Hindlimb muscle (tissue), 1 donor: ENCODE results near the gene DGCR6. TPM values are rescaled to one million over a fixed set of nuclear protein-coding genes. Genes with fewer than 3 reads are reported as not detected.
"Not testable (repeated sequence)": the region's sequence is repeated elsewhere in the genome, so short reads cannot be mapped to it uniquely, and the experiment has no call there.

ENCODE experiments used
- DNase-seq: peaks from one replicate; pipeline ENCODE4 v3.0.0-alpha.2; 2013
- polyA plus RNA-seq: library from polyadenylated mRNA; unstranded; fragments of 120-200 nt; gene quantifications from one replicate; pipeline ENCODE4 v1.2.1, GENCODE V29; 2013; ENCODE audit not compliant: insufficient read length

The DGCR6 gene
- 63.4 TPM for polyA plus RNA-seq

GRCh38 chr22:18905540-18906409 lies at the start of gene DGCR6:
Gene DGCR6, plus strand, starts transcription at chr22:18906320. Its CDS starts 55 bp downstream, at chr22:18906375.
- no peak for DNase-seq

- not testable (repeated sequence) for DNase-seq
Observed at GRCh38 chr22:18859314-18859713, 46.8 kb upstream of the DGCR6 start.

GRCh38 chr22:18881260-18881659 lies 24.9 kb upstream of the DGCR6 start:
- not testable (repeated sequence) for DNase-seq

- DNase-seq, result not testable (repeated sequence)
Observed at GRCh38 chr22:18884465-18884864, 21.7 kb upstream of the DGCR6 start.

GRCh38 chr22:18888115-18888514 lies 18.0 kb upstream of the DGCR6 start:
- DNase-seq, result no peak

- DNase-seq, result not testable (repeated sequence)
Observed at GRCh38 chr22:18890510-18891192, 15.5 kb upstream of the DGCR6 start.

- not testable (repeated sequence) for DNase-seq
Observed at GRCh38 chr22:18893775-18894174, 12.3 kb upstream of the DGCR6 start.

GRCh38 chr22:18896037-18896657 lies 10.0 kb upstream of the DGCR6 start:
- not testable (repeated sequence) for DNase-seq

GRCh38 chr22:18906410-18906745 lies 258 bp downstream of the DGCR6 start:
- not testable (repeated sequence) for DNase-seq

- DNase-seq, result no peak
Observed at GRCh38 chr22:18906896-18907295, 776 bp downstream of the DGCR6 start.

GRCh38 chr22:18909556-18909955 lies 3.4 kb downstream of the DGCR6 start:
- no peak for DNase-seq

- DNase-seq, result not testable (repeated sequence)
Observed at GRCh38 chr22:18911535-18911934, 5.4 kb downstream of the DGCR6 start.

- DNase-seq, result not testable (repeated sequence)
Observed at GRCh38 chr22:18912264-18912946, 6.3 kb downstream of the DGCR6 start.

- DNase-seq, result not testable (repeated sequence)
Observed at GRCh38 chr22:18914558-18914957, 8.4 kb downstream of the DGCR6 start.

GRCh38 chr22:18915550-18915949 lies 9.4 kb downstream of the DGCR6 start:
- DNase-seq, result not testable (repeated sequence)

- not testable (repeated sequence) for DNase-seq
Observed at GRCh38 chr22:18917818-18918217, 11.7 kb downstream of the DGCR6 start.

GRCh38 chr22:18920257-18920902 lies 14.3 kb downstream of the DGCR6 start:
- not testable (repeated sequence) for DNase-seq

- DNase-seq, result no peak
Observed at GRCh38 chr22:18925368-18926064, 19.4 kb downstream of the DGCR6 start.

GRCh38 chr22:18927020-18927419 lies 20.9 kb downstream of the DGCR6 start:
- no peak for DNase-seq

- no peak for DNase-seq
Observed at GRCh38 chr22:18927573-18927972, 21.5 kb downstream of the DGCR6 start.

GRCh38 chr22:18929459-18929858 lies 23.3 kb downstream of the DGCR6 start:
- DNase-seq, result no peak
